PC-9 (cell line): ENCODE data around the gene GALNT8. TPM values are rescaled to one million over a fixed set of nuclear protein-coding genes. Genes with fewer than 3 reads are reported as not detected.

ENCODE experiments used
- BruUV-seq: library from RNA; stranded (reverse); fragments of 400-500 nt; replicated peaks from 2 replicates; lab custom pipeline; 2021; lab: Mats Ljungman, UMichigan
- CTCF ChIA-PET: fragments of 300-600 bp; sonication (Branson Sonifier 250); formaldehyde crosslinking; loops from one replicate; lab custom pipeline; 2022; ENCODE audit warnings: antibody characterized with exemption; lab: Charles Lee
- POLR2A ChIA-PET: fragments of 300-600 bp; sonication (Branson Sonifier 250); formaldehyde crosslinking; loops from one replicate; lab custom pipeline; 2022; ENCODE audit warnings: antibody characterized with exemption; ENCODE audit not compliant: unreplicated experiment; lab: Charles Lee
- DNase-seq, 2 experiments: peaks; one replicate each; pipeline versions ENCODE4 v3.0.0 to v3.0.0-alpha.2; 2015 to 2022; ENCODE audit warnings: mixed read lengths in 1 of 2
- H2AFZ ChIP-seq: fragments of 200-600 bp; sonication (generic); 2 replicates; pipeline ENCODE4 v1.8.1; 2017; ENCODE audit warnings: antibody characterized with exemption
- H3F3A ChIP-seq: fragments of 200-600 bp; sonication (generic); 2 replicates; pipeline ENCODE4 v1.8.1; 2017; ENCODE audit warnings: antibody characterized with exemption, mild to moderate bottlenecking, low read depth; ENCODE audit not compliant: insufficient read depth
- H3K27ac ChIP-seq: fragments of 200-600 bp; sonication (generic); 2 replicates; pipeline ENCODE4 v1.6.1; 2016; ENCODE audit warnings: mixed run types
- H3K27me3 ChIP-seq: fragments of 200-600 bp; sonication (generic); 2 replicates; pipeline ENCODE4 v1.6.1; 2016; ENCODE audit warnings: low read depth, mixed run types; ENCODE audit not compliant: insufficient read depth
- H3K36me3 ChIP-seq: fragments of 200-600 bp; sonication (generic); 2 replicates; pipeline ENCODE4 v1.6.1; 2016; ENCODE audit warnings: low read depth, mixed run types
- H3K4me1 ChIP-seq: fragments of 200-600 bp; sonication (generic); replicated peaks from 2 replicates; pipeline ENCODE4 v1.6.1; 2016; ENCODE audit warnings: mixed run types; ENCODE audit not compliant: insufficient read depth
- H3K4me2 ChIP-seq: fragments of 200-600 bp; sonication (generic); 2 replicates; pipeline ENCODE4 v1.6.1; 2017; ENCODE audit warnings: mixed run types
- H3K4me3 ChIP-seq: fragments of 200-600 bp; sonication (generic); 2 replicates; pipeline ENCODE4 v1.6.1; 2016; ENCODE audit warnings: mixed run types
- H3K79me2 ChIP-seq: fragments of 200-600 bp; sonication (generic); 2 replicates; pipeline ENCODE4 v1.6.1; 2017; ENCODE audit warnings: low read depth, mixed run types
- H3K9me2 ChIP-seq: fragments of 200-600 bp; sonication (generic); 2 replicates; pipeline ENCODE4 v1.8.1; 2017; ENCODE audit warnings: mild to moderate bottlenecking; ENCODE audit not compliant: insufficient read depth
- H3K9me3 ChIP-seq: fragments of 200-600 bp; sonication (generic); 2 replicates; pipeline ENCODE4 v1.8.1; 2016; ENCODE audit warnings: low read depth; ENCODE audit not compliant: insufficient read depth
- H4K20me1 ChIP-seq: fragments of 200-600 bp; sonication (generic); 2 replicates; pipeline ENCODE4 v1.8.1; 2017; ENCODE audit not compliant: insufficient read depth
- EZH2 ChIP-seq: fragments of 200-600 bp; sonication (generic); IDR thresholded peaks from 2 replicates; pipeline ENCODE4 v1.8.0; 2017; ENCODE audit warnings: antibody characterized with exemption, low read depth
- intact Hi-C: fragments of 100-400 bp; cut with micrococcal nuclease; formaldehyde crosslinking; loops from one replicate; pipeline ENCODE4 v1.10.0; 2022; ENCODE audit not compliant: unreplicated experiment
- total RNA-seq: library from RNA; stranded (reverse); gene quantifications from 2 replicates; pipeline ENCODE4 v1.2.3, GENCODE V29; 2021
- TF ChIP-seq, protein P1 (sequence below): fragments of 200-600 bp; sonication (generic); conservative IDR thresholded peaks from 2 replicates; pipeline ENCODE4 v1.6.1; 2017; ENCODE audit warnings: mixed run types, antibody characterized with exemption, mild to moderate bottlenecking, moderate library complexity

Gene GALNT8
- total RNA-seq, 1 experiment from 2014 or later = not detected

- Histone ChIP-seq H2AFZ (no peak overlapping the region), H3K4me3 (no peak overlapping the region), H3K9me3 (no peaks in the 10 kb centered on the region), H3K4me2 (no peak overlapping the region), H3K79me2 (no peaks in the 10 kb centered on the region), H3K36me3 (no peaks in the 10 kb centered on the region), H4K20me1 (no peaks in the 10 kb centered on the region), H3K27me3 (peaks cover 87% of the 10 kb centered on the region), H3K27ac (no peak overlapping the region), H3K4me1 (no peaks in the 10 kb centered on the region), H3K9me2 (no peaks in the 10 kb centered on the region), H3F3A (no peaks in the 10 kb centered on the region)
- POLR2A ChIA-PET = no interaction called here
- TF ChIP-seq, protein P1, sequence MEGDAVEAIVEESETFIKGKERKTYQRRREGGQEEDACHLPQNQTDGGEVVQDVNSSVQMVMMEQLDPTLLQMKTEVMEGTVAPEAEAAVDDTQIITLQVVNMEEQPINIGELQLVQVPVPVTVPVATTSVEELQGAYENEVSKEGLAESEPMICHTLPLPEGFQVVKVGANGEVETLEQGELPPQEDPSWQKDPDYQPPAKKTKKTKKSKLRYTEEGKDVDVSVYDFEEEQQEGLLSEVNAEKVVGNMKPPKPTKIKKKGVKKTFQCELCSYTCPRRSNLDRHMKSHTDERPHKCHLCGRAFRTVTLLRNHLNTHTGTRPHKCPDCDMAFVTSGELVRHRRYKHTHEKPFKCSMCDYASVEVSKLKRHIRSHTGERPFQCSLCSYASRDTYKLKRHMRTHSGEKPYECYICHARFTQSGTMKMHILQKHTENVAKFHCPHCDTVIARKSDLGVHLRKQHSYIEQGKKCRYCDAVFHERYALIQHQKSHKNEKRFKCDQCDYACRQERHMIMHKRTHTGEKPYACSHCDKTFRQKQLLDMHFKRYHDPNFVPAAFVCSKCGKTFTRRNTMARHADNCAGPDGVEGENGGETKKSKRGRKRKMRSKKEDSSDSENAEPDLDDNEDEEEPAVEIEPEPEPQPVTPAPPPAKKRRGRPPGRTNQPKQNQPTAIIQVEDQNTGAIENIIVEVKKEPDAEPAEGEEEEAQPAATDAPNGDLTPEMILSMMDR = no peak
- no peak for TF ChIP-seq EZH2
- CTCF ChIA-PET = no interaction called here
- no TSS peak for BruUV-seq
- intact Hi-C loops = no loop called here
- DNase-seq = no peak
Measured at GRCh38 chr12:4768341-4768740, 48.1 kb downstream of the GALNT8 start.

GRCh38 chr12:4769073-4769472, 48.9 kb downstream of the GALNT8 start:
- no peak overlapping the region for H2AFZ ChIP-seq
- no peaks in the 10 kb centered on the region for H3K9me3 ChIP-seq
- no peak overlapping the region for H3K4me2 ChIP-seq
- no peaks in the 10 kb centered on the region for H3K79me2 ChIP-seq
- H3K36me3 ChIP-seq = no peaks in the 10 kb centered on the region
- CTCF ChIA-PET = no interaction called here
- H3K4me3 ChIP-seq = no peak overlapping the region
- H4K20me1 ChIP-seq = no peaks in the 10 kb centered on the region
- no TSS peak for BruUV-seq
- no peak for DNase-seq
- H3K9me2 ChIP-seq = no peaks in the 10 kb centered on the region
- no peak overlapping the region for H3K27ac ChIP-seq
- TF ChIP-seq, protein P1 = no peak
- TF ChIP-seq EZH2 = no peak
- H3F3A ChIP-seq = no peaks in the 10 kb centered on the region
- intact Hi-C loops = no loop called here
- H3K4me1 ChIP-seq = no peaks in the 10 kb centered on the region
- peaks cover 87% of the 10 kb centered on the region for H3K27me3 ChIP-seq
- POLR2A ChIA-PET = interaction anchor here (0.7 kb wide), 1 partner anchor 680 kb away, joined by 5 read pairs; no protein-coding TSS in a partner anchor

GRCh38 chr12:4771172-4771959, 51.2 kb downstream of the GALNT8 start:
- no peaks in the 10 kb centered on the region for H3K9me3 ChIP-seq
- no peaks in the 10 kb centered on the region for H3K36me3 ChIP-seq
- POLR2A ChIA-PET = no interaction called here
- no peak overlapping the region for H2AFZ ChIP-seq
- no peak overlapping the region for H3K4me3 ChIP-seq
- H3K9me2 ChIP-seq = no peaks in the 10 kb centered on the region
- BruUV-seq = no TSS peak
- intact Hi-C loops = no loop called here
- DNase-seq = no peak
- no peak overlapping the region for H3K27ac ChIP-seq
- no peaks in the 10 kb centered on the region for H3K4me1 ChIP-seq
- H3K27me3 ChIP-seq = peaks cover 89% of the 10 kb centered on the region
- no peaks in the 10 kb centered on the region for H3F3A ChIP-seq
- H3K4me2 ChIP-seq = no peak overlapping the region
- CTCF ChIA-PET = no interaction called here
- no peaks in the 10 kb centered on the region for H4K20me1 ChIP-seq
- TF ChIP-seq EZH2 = no peak
- TF ChIP-seq, protein P1 = no peak
- H3K79me2 ChIP-seq = no peaks in the 10 kb centered on the region
